Astrocyte (in vitro differentiated cells and primary cell): ENCODE data around the gene FKRP.

Experiments
- EZH2 ChIP-seq: IDR thresholded peaks from 2 replicates; pipeline ENCODE4 v1.6.1; 2012; ENCODE audit warnings: mild to moderate bottlenecking, low read length, inconsistent platforms; ENCODE audit not compliant: insufficient read depth
- TF ChIP-seq, protein P1 (sequence below): IDR thresholded peaks from 2 replicates; pipeline ENCODE4 v1.5.1; 2011; ENCODE audit warnings: low read depth, mild to moderate bottlenecking, inconsistent platforms, low read length, moderate library complexity; ENCODE audit not compliant: insufficient read depth

GRCh38 chr19:46787040-46787330 lies 41.1 kb downstream of the FKRP start:
- TF ChIP-seq, protein P1, sequence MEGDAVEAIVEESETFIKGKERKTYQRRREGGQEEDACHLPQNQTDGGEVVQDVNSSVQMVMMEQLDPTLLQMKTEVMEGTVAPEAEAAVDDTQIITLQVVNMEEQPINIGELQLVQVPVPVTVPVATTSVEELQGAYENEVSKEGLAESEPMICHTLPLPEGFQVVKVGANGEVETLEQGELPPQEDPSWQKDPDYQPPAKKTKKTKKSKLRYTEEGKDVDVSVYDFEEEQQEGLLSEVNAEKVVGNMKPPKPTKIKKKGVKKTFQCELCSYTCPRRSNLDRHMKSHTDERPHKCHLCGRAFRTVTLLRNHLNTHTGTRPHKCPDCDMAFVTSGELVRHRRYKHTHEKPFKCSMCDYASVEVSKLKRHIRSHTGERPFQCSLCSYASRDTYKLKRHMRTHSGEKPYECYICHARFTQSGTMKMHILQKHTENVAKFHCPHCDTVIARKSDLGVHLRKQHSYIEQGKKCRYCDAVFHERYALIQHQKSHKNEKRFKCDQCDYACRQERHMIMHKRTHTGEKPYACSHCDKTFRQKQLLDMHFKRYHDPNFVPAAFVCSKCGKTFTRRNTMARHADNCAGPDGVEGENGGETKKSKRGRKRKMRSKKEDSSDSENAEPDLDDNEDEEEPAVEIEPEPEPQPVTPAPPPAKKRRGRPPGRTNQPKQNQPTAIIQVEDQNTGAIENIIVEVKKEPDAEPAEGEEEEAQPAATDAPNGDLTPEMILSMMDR = no peak
- no peak for TF ChIP-seq EZH2
